GM19043 (cell line): Measurements from ENCODE around the gene OR2J3.
"Not testable (repeated sequence)": the region's sequence is repeated elsewhere in the genome, so short reads cannot be mapped to it uniquely, and the experiment has no call there.

Source experiments
- ATAC-seq: cut with Tn5 transposase; IDR thresholded peaks from one replicate; pipeline ENCODE4 v1.9.1; 2021; ENCODE audit warnings: low read depth; ENCODE audit not compliant: unreplicated experiment

Gene OR2J3

GRCh38 chr6:29159922-29160321 lies 52.1 kb downstream of the OR2J3 start:
- ATAC-seq = not testable (repeated sequence)
